Lower lobe of right lung (tissue), 2 donors: ENCODE results near the gene SOX9. TPM values are rescaled to one million over a fixed set of nuclear protein-coding genes. Genes with fewer than 3 reads are reported as not detected.

Experiments
- ATAC-seq, 2 donors: fragments of 200-7000 bp; cut with Tn5 transposase; one replicate each; pipeline ENCODE4 v1.9.1; 2020 to 2022; ENCODE audit warnings: mild to moderate bottlenecking in 2 of 2, moderate library complexity in 2 of 2
- DNase-seq: peaks from one replicate; pipeline ENCODE4 v3.0.0-alpha.2; 2020
- H3K27ac ChIP-seq: fragments of 200-600 bp; one replicate; pipeline ENCODE4 v1.8.0; 2022
- H3K27me3 ChIP-seq: fragments of 200-600 bp; one replicate; pipeline ENCODE4 v1.8.0; 2022; ENCODE audit warnings: low read depth
- H3K36me3 ChIP-seq: fragments of 200-600 bp; one replicate; pipeline ENCODE4 v1.8.0; 2022; ENCODE audit warnings: mild to moderate bottlenecking
- H3K4me1 ChIP-seq: fragments of 200-600 bp; one replicate; pipeline ENCODE4 v1.8.0; 2022
- H3K4me3 ChIP-seq: fragments of 200-600 bp; one replicate; pipeline ENCODE4 v1.8.0; 2022; ENCODE audit warnings: mild to moderate bottlenecking
- H3K9me3 ChIP-seq: fragments of 200-600 bp; one replicate; pipeline ENCODE4 v1.8.0; 2022
- intact Hi-C: fragments of 100-400 bp; cut with DNase I; formaldehyde crosslinking; loops from one replicate; pipeline ENCODE4 v1.11.0; 2022
- total RNA-seq: library from RNA; stranded (reverse); fragmentation: NEBNext Ultra II Directional; extraction: Animal tissue kit (Norgen Biotek cat#: 25700); gene quantifications from one replicate; pipeline ENCODE4 v1.2.1, GENCODE V29; 2021
- TF ChIP-seq, protein P1 (sequence below): fragments of 200-600 bp; IDR thresholded peaks from one replicate; pipeline ENCODE4 v1.8.0; 2022; ENCODE audit warnings: antibody characterized with exemption, mild to moderate bottlenecking
- donor health status: DM: no; HTN: yes; CAD: no; lungs with severe emphysema.

The SOX9 gene
- total RNA-seq, 1 donor from 2014 or later: 4.3 TPM

DNA sequence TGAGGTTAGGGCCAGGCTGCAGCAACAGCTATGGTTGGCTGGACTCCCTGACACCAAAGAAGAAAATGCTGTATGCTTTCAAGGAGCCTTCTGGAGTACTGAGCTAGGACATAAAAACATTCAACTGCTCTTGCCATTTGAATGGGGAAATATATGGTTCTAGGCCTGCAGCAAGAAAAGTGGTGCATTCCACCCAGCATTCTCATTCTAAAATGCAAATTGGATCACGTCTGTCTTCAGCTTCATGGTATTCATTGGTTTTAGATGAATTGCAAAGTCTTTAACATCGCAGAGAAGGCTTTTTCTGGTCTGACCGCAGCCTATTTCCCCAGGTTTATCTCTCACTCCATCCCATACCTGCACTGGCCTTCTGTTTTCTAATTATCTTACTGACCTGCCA lies 27.1 kb upstream of the SOX9 start:
- no peaks in the 10 kb centered on the region for H3K4me1 ChIP-seq
- H3K4me3 ChIP-seq: no peak overlapping the region
- DNase-seq: no peak
- H3K27ac ChIP-seq: no peak overlapping the region
- TF ChIP-seq, protein P1, sequence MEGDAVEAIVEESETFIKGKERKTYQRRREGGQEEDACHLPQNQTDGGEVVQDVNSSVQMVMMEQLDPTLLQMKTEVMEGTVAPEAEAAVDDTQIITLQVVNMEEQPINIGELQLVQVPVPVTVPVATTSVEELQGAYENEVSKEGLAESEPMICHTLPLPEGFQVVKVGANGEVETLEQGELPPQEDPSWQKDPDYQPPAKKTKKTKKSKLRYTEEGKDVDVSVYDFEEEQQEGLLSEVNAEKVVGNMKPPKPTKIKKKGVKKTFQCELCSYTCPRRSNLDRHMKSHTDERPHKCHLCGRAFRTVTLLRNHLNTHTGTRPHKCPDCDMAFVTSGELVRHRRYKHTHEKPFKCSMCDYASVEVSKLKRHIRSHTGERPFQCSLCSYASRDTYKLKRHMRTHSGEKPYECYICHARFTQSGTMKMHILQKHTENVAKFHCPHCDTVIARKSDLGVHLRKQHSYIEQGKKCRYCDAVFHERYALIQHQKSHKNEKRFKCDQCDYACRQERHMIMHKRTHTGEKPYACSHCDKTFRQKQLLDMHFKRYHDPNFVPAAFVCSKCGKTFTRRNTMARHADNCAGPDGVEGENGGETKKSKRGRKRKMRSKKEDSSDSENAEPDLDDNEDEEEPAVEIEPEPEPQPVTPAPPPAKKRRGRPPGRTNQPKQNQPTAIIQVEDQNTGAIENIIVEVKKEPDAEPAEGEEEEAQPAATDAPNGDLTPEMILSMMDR: no peak
- intact Hi-C loops: no loop called here
- H3K36me3 ChIP-seq: no peaks in the 10 kb centered on the region
- no peak for ATAC-seq
- no peaks in the 10 kb centered on the region for H3K27me3 ChIP-seq
- H3K9me3 ChIP-seq: no peaks in the 10 kb centered on the region

DNA sequence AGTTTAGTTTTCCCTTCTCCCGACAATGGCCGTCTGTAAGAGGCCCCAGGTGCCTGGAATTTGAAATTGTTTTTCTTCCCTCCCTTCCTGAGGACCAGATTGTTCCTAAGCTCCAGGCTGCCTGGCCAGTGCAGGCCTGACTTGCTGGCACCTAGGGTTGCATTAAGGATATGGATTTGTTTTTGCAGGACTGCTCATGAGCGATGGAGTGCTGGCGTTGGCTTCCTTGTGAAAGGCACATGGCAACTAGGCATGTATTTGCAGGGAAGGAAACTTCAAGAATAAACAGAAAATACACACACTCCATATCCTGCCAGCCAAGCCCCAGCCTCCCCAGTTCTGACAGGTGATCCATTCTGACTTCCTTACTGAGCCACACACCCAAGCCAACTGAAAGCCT lies 25.5 kb upstream of the SOX9 start:
- intact Hi-C loops: no loop called here
- H3K9me3 ChIP-seq: no peaks in the 10 kb centered on the region
- H3K36me3 ChIP-seq: no peaks in the 10 kb centered on the region
- H3K4me1 ChIP-seq: no peaks in the 10 kb centered on the region
- TF ChIP-seq, protein P1: no peak
- DNase-seq: no peak
- no peaks in the 10 kb centered on the region for H3K27me3 ChIP-seq
- ATAC-seq: no peak
- H3K4me3 ChIP-seq: no peak overlapping the region
- H3K27ac ChIP-seq: no peak overlapping the region

DNA sequence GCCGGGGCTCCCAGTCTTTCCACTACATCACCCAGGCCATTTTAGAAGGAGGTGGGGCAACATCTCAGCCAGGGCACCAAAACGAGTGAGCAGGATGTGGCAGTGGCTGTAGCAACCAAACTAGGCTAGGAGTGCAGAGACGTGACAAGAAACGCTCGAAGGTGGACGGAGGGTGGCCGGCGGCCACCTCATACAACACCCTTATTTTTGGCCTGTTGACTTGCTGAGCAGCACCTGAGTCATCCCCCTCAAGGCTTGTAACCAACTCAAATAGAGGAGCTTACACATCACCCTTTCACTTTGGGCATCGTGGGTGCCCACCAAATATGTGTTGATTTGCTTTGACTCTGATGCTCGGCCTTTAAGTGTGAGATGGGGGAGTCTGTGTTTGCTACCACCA lies 23.7 kb upstream of the SOX9 start:
- Histone ChIP-seq H3K36me3 (no peaks in the 10 kb centered on the region), H3K9me3 (no peaks in the 10 kb centered on the region), H3K4me3 (no peak overlapping the region), H3K27me3 (no peaks in the 10 kb centered on the region), H3K4me1 (no peaks in the 10 kb centered on the region), H3K27ac (no peak overlapping the region)
- ATAC-seq (no peak), DNase-seq (no peak)
- intact Hi-C loops: no loop called here
- TF ChIP-seq, protein P1: no peak

DNA sequence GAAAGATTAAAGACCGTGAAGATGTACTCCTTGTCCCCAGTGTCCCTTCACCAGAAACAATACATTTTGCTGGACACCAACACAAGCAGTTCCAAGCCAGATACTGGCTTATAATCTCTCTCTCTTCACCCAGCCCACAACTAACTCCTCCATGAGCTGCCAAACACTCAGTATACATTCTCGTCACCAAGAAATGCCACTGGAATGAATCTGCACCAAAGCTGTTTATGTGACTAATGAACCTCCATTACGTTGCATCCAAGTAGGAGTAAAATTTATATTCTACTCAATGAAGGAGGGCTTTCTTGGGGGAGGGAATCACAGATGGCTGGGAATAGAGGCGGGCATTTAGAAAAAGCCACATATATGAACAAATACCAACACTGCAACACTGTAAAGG lies 20.9 kb upstream of the SOX9 start:
- no peak for DNase-seq
- TF ChIP-seq, protein P1: no peak
- ATAC-seq: no peak
- no peaks in the 10 kb centered on the region for H3K4me1 ChIP-seq
- H3K27ac ChIP-seq: no peak overlapping the region
- intact Hi-C loops: no loop called here
- no peaks in the 10 kb centered on the region for H3K36me3 ChIP-seq
- no peak overlapping the region for H3K4me3 ChIP-seq
- no peaks in the 10 kb centered on the region for H3K27me3 ChIP-seq
- H3K9me3 ChIP-seq: no peaks in the 10 kb centered on the region

DNA sequence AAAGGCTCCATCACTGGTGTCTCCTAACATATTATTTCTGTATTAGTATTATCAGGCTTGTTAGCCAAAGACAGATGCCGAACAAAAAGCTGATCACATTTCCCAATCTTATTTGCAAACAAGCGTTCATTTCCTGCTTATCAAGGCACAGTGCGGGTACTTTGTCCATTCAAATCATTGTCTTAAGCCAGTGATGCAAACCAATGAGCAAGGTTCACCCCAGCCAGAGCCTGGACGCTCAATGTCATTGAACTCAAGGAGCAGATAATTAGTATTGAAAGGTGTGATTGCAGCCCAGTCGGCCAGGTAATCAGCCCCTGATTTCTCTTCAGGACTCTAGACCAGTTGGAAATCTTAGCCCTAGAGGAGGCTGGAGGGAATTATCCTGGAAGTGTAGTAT lies 20.4 kb upstream of the SOX9 start:
- Histone ChIP-seq H3K36me3 (no peaks in the 10 kb centered on the region), H3K27ac (no peak overlapping the region), H3K4me1 (no peaks in the 10 kb centered on the region), H3K27me3 (no peaks in the 10 kb centered on the region), H3K4me3 (no peak overlapping the region), H3K9me3 (no peaks in the 10 kb centered on the region)
- intact Hi-C loops: no loop called here
- DNase-seq (no peak), ATAC-seq (no peak)
- TF ChIP-seq, protein P1: no peak

DNA sequence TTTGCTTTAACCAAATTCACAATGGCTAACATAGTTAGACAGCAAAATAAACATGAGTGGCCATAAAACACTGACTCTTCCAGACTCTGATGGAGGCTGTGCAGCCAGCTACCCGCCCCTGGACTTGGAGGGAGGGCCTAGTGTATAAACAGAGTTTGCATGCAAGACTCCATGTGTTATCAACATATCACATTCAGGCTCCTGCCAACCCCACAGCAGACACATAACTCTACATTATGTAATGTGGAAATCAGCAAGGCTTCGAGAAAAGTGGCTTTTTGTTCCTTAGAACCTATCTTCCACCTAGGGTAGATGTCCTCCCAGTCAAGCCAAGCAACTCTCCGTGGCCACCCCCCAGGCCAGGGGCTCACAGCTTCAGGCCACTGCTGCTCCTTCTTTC lies 19.3 kb upstream of the SOX9 start:
- intact Hi-C loops: no loop called here
- TF ChIP-seq, protein P1: no peak

More for the DNA sequence above, 19.3 kb upstream of the SOX9 start:
- Histone ChIP-seq H3K4me3 (no peak overlapping the region), H3K4me1 (no peaks in the 10 kb centered on the region), H3K27me3 (no peaks in the 10 kb centered on the region), H3K27ac (no peak overlapping the region), H3K36me3 (no peaks in the 10 kb centered on the region), H3K9me3 (no peaks in the 10 kb centered on the region)
- ATAC-seq: no peak
- no peak for DNase-seq
